Measurements from ENCODE around the gene HTR7. TPM values are rescaled to one million over a fixed set of nuclear protein-coding genes. Genes with fewer than 3 reads are reported as not detected.

The HTR7 gene
- total RNA-seq, result 0.07 and 0.13 TPM in 2 replicates

DNA sequence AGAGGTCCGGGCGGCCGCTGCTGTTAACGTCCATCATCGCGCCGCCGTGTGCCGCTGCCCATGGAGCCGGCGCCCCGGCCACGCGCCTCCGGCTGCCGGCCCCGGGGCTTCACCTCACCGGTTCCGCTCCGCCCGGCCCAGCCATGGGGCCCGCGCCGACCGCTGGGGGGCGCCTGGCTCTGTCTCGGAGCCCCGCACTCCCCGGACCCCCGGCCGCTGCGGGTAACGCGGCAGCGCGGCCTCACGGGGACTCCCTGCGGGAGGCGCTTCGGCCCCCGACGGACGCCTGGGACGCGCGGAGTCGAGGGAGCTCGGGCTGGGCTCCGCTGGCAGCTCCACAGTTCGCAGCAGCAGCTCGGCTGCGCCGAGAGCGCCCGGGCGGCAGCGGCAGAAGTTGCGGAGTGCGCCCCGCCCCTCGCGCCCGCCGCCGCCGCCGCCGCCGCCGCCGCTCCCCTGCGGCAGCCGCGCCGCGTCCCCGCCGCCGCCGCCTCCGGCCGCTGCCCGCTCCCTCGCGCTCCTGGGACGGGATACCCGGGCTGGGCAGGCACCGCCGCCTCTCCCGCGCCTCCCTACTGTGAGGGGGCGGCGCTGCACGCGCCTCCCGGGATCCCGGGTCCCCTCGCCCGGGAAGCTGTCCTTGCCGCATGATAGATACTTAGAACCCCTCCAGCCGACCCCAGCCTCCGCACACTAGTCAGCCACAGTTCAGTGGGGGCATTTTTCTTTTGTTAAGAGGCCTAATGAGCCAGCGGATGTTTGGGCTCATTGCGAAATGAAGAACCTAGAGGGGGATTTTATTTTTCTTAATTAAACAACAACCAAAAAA, at the start of gene HTR7:
Gene HTR7 (minus strand): TSS at position 405 of the 826 bp plus-strand sequence. CDS start 368 bp downstream, at position 37.

GRCh38 chr10:90871766-90872647, 14.2 kb upstream of the HTR7 start, which contains the start of gene RPP30:
Gene RPP30 (plus strand): TSS chr10:90871974. CDS start chr10:90871987, 13 bp downstream.

Small RNA genes lying within 50 kb of the gene (small RNA-seq; reads per million reads assigned to genes)
- gene RF00019, result not detected

Other genes with a start within 250 kb of the HTR7 start
- 49.3 and 63.8 TPM in 2 replicates for gene RPP30, start 13.9 kb upstream of the HTR7 start, total RNA-seq
- gene ANKRD1, start 63.0 kb upstream of the HTR7 start, total RNA-seq, result 591 and 1,007 TPM in 2 replicates